K562 (cell line): ENCODE results near the gene GRWD1. TPM values are rescaled to one million over a fixed set of nuclear protein-coding genes. Genes with fewer than 3 reads are reported as not detected.

Experiments used
- ATAC-seq: fragments of 200-7000 bp; cut with Tn5 transposase; 3 replicates; pipeline ENCODE4 v1.9.1; 2020; ENCODE audit warnings: moderate library complexity
- BruUV-seq: library from RNA; stranded (reverse); fragments of 400-500 nt; replicated peaks from 2 replicates; lab custom pipeline; 2021; lab: Mats Ljungman, UMichigan
- CTCF ChIA-PET: fragments of 300-600 bp; formaldehyde crosslinking; extraction: SDS; loops from one replicate; lab custom pipeline; 2021; ENCODE audit warnings: low intra/inter-chr PET ratio; lab: Yijun Ruan, JAX
- POLR2A ChIA-PET: fragments of 300-600, 350-650 bp; sonication (Branson Sonifier 250); formaldehyde crosslinking; extraction: SDS; loops from one replicate; lab custom pipeline; 2021; ENCODE audit warnings: antibody characterized with exemption, inconsistent platforms; lab: Yijun Ruan, JAX
- DNase-seq, 4 experiments: peaks; one replicate each; pipeline versions ENCODE4 v3.0.0 to v3.0.0-alpha.2; 2011 to 2018; ENCODE audit warnings: low spot score in 3 of 4, mixed read lengths in 3 of 4; ENCODE audit errors: extremely low read depth in 1 of 4
- FAIRE-seq: peaks from 2 replicates; lab custom pipeline; 2011; peaks lifted over from hg19 to GRCh38; lab: Jason Lieb, UNC
- H2AFZ ChIP-seq: 2 replicates; pipeline ENCODE4 v1.6.0; 2011; ENCODE audit warnings: low read depth, low read length, control low read depth, inconsistent platforms
- H3K27ac ChIP-seq: fragments of 200-600 bp; 3 replicates; pipeline ENCODE4 v1.8.0; 2011; ENCODE audit warnings: low read depth, mild to moderate bottlenecking, control low read depth, inconsistent platforms, low read length, moderate library complexity, mixed read lengths; ENCODE audit errors: extremely low read depth
- H3K27me3 ChIP-seq, 2 experiments: fragments of 300-600 bp in 1 of 2; 2 replicates in 1 of 2; 3 replicates in 1 of 2; pipeline versions ENCODE4 v1.6.0 to v1.8.0; 2011; ENCODE audit warnings: inconsistent platforms in 2 of 2, low read length in 2 of 2, mild to moderate bottlenecking in 1 of 2, mixed read lengths in 1 of 2, moderate library complexity in 1 of 2; ENCODE audit not compliant: control insufficient read depth in 2 of 2, insufficient read depth in 2 of 2
- H3K36me3 ChIP-seq: fragments of 300-600 bp; 3 replicates; pipeline ENCODE4 v1.8.0; 2011; ENCODE audit warnings: mild to moderate bottlenecking, low read length, inconsistent platforms; ENCODE audit not compliant: control insufficient read depth, insufficient read depth
- H3K4me1 ChIP-seq, 2 experiments: fragments of 200-600 bp in 1 of 2; replicated peaks in 1 of 2; 2 replicates in 1 of 2; 3 replicates in 1 of 2; pipeline versions ENCODE4 v1.5.1 to v1.8.0; 2011; ENCODE audit warnings: inconsistent platforms in 2 of 2, low read length in 2 of 2, mild to moderate bottlenecking in 1 of 2, mixed read lengths in 1 of 2, moderate library complexity in 1 of 2; ENCODE audit not compliant: control insufficient read depth in 2 of 2, insufficient read depth in 2 of 2
- H3K4me2 ChIP-seq: 2 replicates; pipeline ENCODE4 v1.6.1; 2011; ENCODE audit warnings: low read length, control low read depth, inconsistent platforms, mixed read lengths; ENCODE audit not compliant: insufficient read depth
- H3K4me3 ChIP-seq: fragments of 200-600 bp; sonication (generic), shearing (Covaris generic); 2 replicates; pipeline ENCODE4 v1.5.1; 2016; ENCODE audit warnings: control low read depth, inconsistent platforms
- H3K79me2 ChIP-seq: fragments of 200-600 bp; 3 replicates; pipeline ENCODE4 v1.8.0; 2011; ENCODE audit warnings: low read length, inconsistent platforms; ENCODE audit not compliant: control insufficient read depth, insufficient read depth
- H3K9ac ChIP-seq, 2 experiments: 2 replicates each; pipeline versions ENCODE4 v1.6.0 to v1.6.1; 2011; ENCODE audit warnings: low read depth in 2 of 2, low read length in 2 of 2, control low read depth in 1 of 2, inconsistent platforms in 1 of 2, mild to moderate bottlenecking in 1 of 2, mixed read lengths in 1 of 2; ENCODE audit not compliant: insufficient read depth in 1 of 2
- H3K9me1 ChIP-seq: one replicate; pipeline ENCODE4 v1.6.0; 2011; ENCODE audit warnings: inconsistent platforms, mild to moderate bottlenecking, low read length, moderate library complexity; ENCODE audit not compliant: control insufficient read depth, insufficient read depth
- H3K9me3 ChIP-seq: replicated peaks from 2 replicates; pipeline ENCODE4 v1.5.1; 2011; ENCODE audit warnings: low read depth, low read length, inconsistent platforms; ENCODE audit not compliant: control insufficient read depth, insufficient read depth
- H4K20me1 ChIP-seq: replicated peaks from 2 replicates; pipeline ENCODE4 v1.6.1; 2011; ENCODE audit warnings: low read length, inconsistent platforms, mixed read lengths; ENCODE audit not compliant: control insufficient read depth, insufficient read depth
- BACH1 ChIP-seq: fragments of 200-800 bp; sonication (Bioruptor generic); IDR thresholded peaks from 2 replicates; pipeline ENCODE4 v1.6.1; 2016; ENCODE audit warnings: missing genetic modification characterization, missing compliant biosample characterization
- CBFB ChIP-seq: sonication (generic); formaldehyde crosslinking; IDR thresholded peaks from 2 replicates; pipeline ENCODE4 v1.4.0; 2020; ENCODE audit warnings: mild to moderate bottlenecking, missing genetic modification reagents
- CBX8 ChIP-seq: fragments of 200-600 bp; sonication (generic); IDR thresholded peaks from 2 replicates; pipeline ENCODE4 v1.6.1; 2012; ENCODE audit warnings: borderline replicate concordance, mixed run types, low read depth, mild to moderate bottlenecking, moderate library complexity, mixed read lengths, low read length, control low read depth, inconsistent platforms; ENCODE audit not compliant: poor library complexity, severe bottlenecking; ENCODE audit errors: extremely low read depth
- CCNT2 ChIP-seq: IDR thresholded peaks from 2 replicates; pipeline ENCODE4 v1.6.1; 2011; ENCODE audit warnings: borderline replicate concordance, low read depth, mild to moderate bottlenecking, moderate library complexity, mixed read lengths, low read length; ENCODE audit not compliant: insufficient read length; ENCODE audit errors: extremely low read depth
- E2F1 ChIP-seq: sonication (generic); formaldehyde crosslinking; IDR thresholded peaks from 2 replicates; pipeline ENCODE4 v1.8.1; 2023; ENCODE audit warnings: mild to moderate bottlenecking, missing genetic modification reagents, moderate library complexity
- EHMT2 ChIP-seq: fragments of 450-650 bp; IDR thresholded peaks from 2 replicates; pipeline ENCODE4 v1.6.1; 2018; ENCODE audit warnings: antibody characterized with exemption
- FOXA1 ChIP-seq: fragments of 450-650 bp; IDR thresholded peaks from 2 replicates; pipeline ENCODE4 v1.6.1; 2016; ENCODE audit warnings: mild to moderate bottlenecking, borderline replicate concordance
- HCFC1 ChIP-seq: IDR thresholded peaks from 2 replicates; pipeline ENCODE4 v1.6.1; 2012; ENCODE audit warnings: low read depth, low read length, improper control_type of control experiment
- MAX ChIP-seq: sonication (generic); formaldehyde crosslinking; IDR thresholded peaks from 2 replicates; pipeline ENCODE4 v1.9.0; 2022; ENCODE audit warnings: mild to moderate bottlenecking, missing genetic modification reagents
- NBN ChIP-seq: fragments of 450-650 bp; IDR thresholded peaks from 2 replicates; pipeline ENCODE4 v1.6.1; 2016; ENCODE audit warnings: low read depth, mild to moderate bottlenecking
- PKNOX1 ChIP-seq: fragments of 450-650 bp; IDR thresholded peaks from 2 replicates; pipeline ENCODE4 v1.6.1; 2016
- POLR2AphosphoS2 ChIP-seq: IDR thresholded peaks from 2 replicates; pipeline ENCODE4 v1.6.1; 2012; ENCODE audit warnings: low read length, improper control_type of control experiment
- RCOR1 ChIP-seq, 2 experiments: IDR thresholded peaks; 2 replicates each; pipeline ENCODE4 v1.6.1; 2012; ENCODE audit warnings: low read depth in 2 of 2, low read length in 2 of 2, borderline replicate concordance in 1 of 2, improper control_type of control experiment in 1 of 2
- SIX5 ChIP-seq, 2 experiments: IDR thresholded peaks; 2 replicates each; pipeline ENCODE4 v1.6.1; 2011; ENCODE audit warnings: low read length in 2 of 2, borderline replicate concordance in 1 of 2, low read depth in 1 of 2, mild to moderate bottlenecking in 1 of 2, moderate library complexity in 1 of 2; ENCODE audit not compliant: insufficient read depth in 1 of 2
- SPI1 ChIP-seq: IDR thresholded peaks from 2 replicates; pipeline ENCODE4 v1.6.1; 2011; ENCODE audit warnings: low read depth, low read length, control low read depth, borderline replicate concordance
- STAT5A ChIP-seq: IDR thresholded peaks from 2 replicates; pipeline ENCODE4 v1.6.1; 2012; ENCODE audit warnings: low read length, inconsistent platforms, borderline replicate concordance
- TBP ChIP-seq: optimal IDR thresholded peaks from 2 replicates; pipeline ENCODE3; 2011; ENCODE audit warnings: low read depth, low read length, improper control_type of control experiment
- WGBS: fragments of 100-300 bp; shearing (Covaris generic); methylation state at CpG from one replicate; pipeline ENCODE4 v1.1.6; 2016; ENCODE audit warnings: low coverage, mixed read lengths; ENCODE audit not compliant: insufficient coverage; ENCODE audit errors: missing lambda C conversion rate; 5-methylcytosine and 5-hydroxymethylcytosine counted together
- in situ Hi-C: fragments of 300-500 bp; cut with MboI; formaldehyde crosslinking; loops from 4 replicates; pipeline ENCODE4 v1.15.0; 2018; ENCODE audit warnings: inconsistent platforms, mixed read lengths
- intact Hi-C: fragments of 100-400 bp; cut with micrococcal nuclease; formaldehyde crosslinking; loops from 2 replicates; pipeline ENCODE4 v1.14.2; 2022
- polyA plus RNA-seq, 8 experiments: library from polyadenylated mRNA; depleted of rRNA in 4 of 8; stranded (reverse) in 5 of 8; unstranded in 3 of 8; fragments of >200 nt; fragmentation: Nextera tagmentation in 2 of 8; fragmentation: Illumina TruSeq in 1 of 8; extraction: Ambion mirVana in 2 of 8; extraction: Trizol in 1 of 8; gene quantifications; 2 replicates each; pipeline versions ENCODE4 v1.2.1 to v1.2.3, GENCODE V29; 2011 to 2014; ENCODE audit warnings: inconsistent platforms in 1 of 8, missing spikeins in 1 of 8
- total RNA-seq, 7 experiments: library from RNA; depleted of rRNA in 6 of 7; stranded (reverse); fragments of >200 nt in 6 of 7; fragmentation: Illumina TruSeq in 2 of 7; extraction: Trizol in 2 of 7; gene quantifications; 2 replicates each; pipeline versions ENCODE4 v1.2.1 to v1.2.3, GENCODE V29; 2011 to 2021; ENCODE audit warnings: low replicate concordance in 1 of 7

GRWD1 gene
- total and polyA plus RNA-seq, 9 of the 15 experiments (the other 6 are each of a cell fraction or from before 2014, with no cell fraction given), result 1.5 to 87.2 (median 24.5) TPM

GRCh38 chr19:48400018-48400742, 45.6 kb upstream of the GRWD1 start:
- H3K4me3 ChIP-seq, result peak overlapping the region; percentile 54
- peak; percentile 88 for FAIRE-seq
- no peaks in the 10 kb centered on the region for H3K9me1 ChIP-seq
- H2AFZ ChIP-seq, result peak overlapping the region; percentile 84
- peak overlapping the region; percentile 100 for H3K4me2 ChIP-seq
- H3K27ac ChIP-seq, result peak overlapping the region; percentile 85
- CTCF ChIA-PET, result no interaction called here
- peaks cover 15% of the 10 kb centered on the region; the same call in 2 of the 3 replicates for H3K36me3 ChIP-seq
- ATAC-seq, result peak; percentile 87
- H3K9me3 ChIP-seq, result no peaks in the 10 kb centered on the region
- POLR2A ChIA-PET, result interaction anchor here (0.5 to 1.7 kb wide), 18 partner anchors 9 to 567 kb away, joined by 3 to 9 read pairs (median 3); partner anchors contain the start of genes GRWD1 and KDELR1
- H3K27me3 ChIP-seq, result no peaks in the 10 kb centered on the region
- H3K9ac ChIP-seq, result peak overlapping the region; percentile 63 to 85
- WGBS, result 9% methylated on average over 12 of the region's 14 CpGs
- H3K79me2 ChIP-seq, result peaks cover 54% of the 10 kb centered on the region
- peaks cover 12% of the 10 kb centered on the region for H4K20me1 ChIP-seq
- in situ Hi-C loops, result no loop called here
- peaks cover 34 to 60% of the 10 kb centered on the region in 2 experiments for H3K4me1 ChIP-seq
- intact Hi-C loops, result no loop called here
- BruUV-seq, result no TSS peak
- peak; percentile 73 to 85 (median 80) for DNase-seq
- TF ChIP-seq CBX8 (no peak), PKNOX1 (peak; percentile 29; the same call in 1 of the 2 replicates), NBN (no peak), EHMT2 (no peak), CCNT2 (no peak), STAT5A (no peak), RCOR1 (IDR thresholded peaks at IDR 0.05; ENCODE audit: borderline replicate concordance in 1 of 2, low read depth in 2 of 2, low read length in 2 of 2) (no peak), HCFC1 (peak; percentile 79), TBP (peak; percentile 9), POLR2AphosphoS2 (no peak), FOXA1 (no peak), BACH1 (tag) (no peak), SPI1 (no peak), E2F1 (CRISPR knock-in tag) (0 out of 2 replicates have a peak, but pooled peaks have one; percentile 18), MAX (CRISPR knock-in tag) (0 out of 2 replicates have a peak, but pooled peaks have one; percentile 9), CBFB (CRISPR knock-in tag) (0 out of 2 replicates have a peak, but pooled peaks have one; percentile 20), SIX5 (IDR thresholded peaks at IDR 0.05; ENCODE audit: borderline replicate concordance in 1 of 2, insufficient read depth in 1 of 2, low read depth in 1 of 2, low read length in 2 of 2) (peak; percentile 37 to 39; a peak in 2 of 4 replicates)
